K562 (cell line): ENCODE results near the gene VPS13D. TPM values are rescaled to one million over a fixed set of nuclear protein-coding genes. Genes with fewer than 3 reads are reported as not detected.

Experiments used
- ARID1B ChIP-seq: fragments of 450-650 bp; IDR thresholded peaks from 2 replicates; pipeline ENCODE4 v1.6.1; 2016; ENCODE audit warnings: antibody characterized with exemption, mild to moderate bottlenecking, inconsistent platforms
- ATF7 ChIP-seq: fragments of 450-650 bp; IDR thresholded peaks from 2 replicates; pipeline ENCODE4 v1.7.1; 2014; ENCODE audit warnings: mild to moderate bottlenecking, moderate library complexity
- CTBP1 ChIP-seq: fragments of 450-650 bp; IDR thresholded peaks from 2 replicates; pipeline ENCODE4 v1.6.1; 2016; ENCODE audit warnings: borderline replicate concordance
- CXXC5 ChIP-seq: fragments of 250-450 bp; sonication (Bioruptor Pico); IDR thresholded peaks from 2 replicates; pipeline ENCODE4 v1.8.0; 2022; ENCODE audit warnings: inconsistent platforms, mild to moderate bottlenecking, moderate library complexity
- DLX4 ChIP-seq: fragments of 250-450 bp; sonication (Bioruptor Pico); IDR thresholded peaks from 2 replicates; pipeline ENCODE4 v1.6.1; 2021; ENCODE audit warnings: mild to moderate bottlenecking
- E2F1 ChIP-seq: sonication (generic); formaldehyde crosslinking; IDR thresholded peaks from 2 replicates; pipeline ENCODE4 v1.8.1; 2023; ENCODE audit warnings: mild to moderate bottlenecking, missing genetic modification reagents, moderate library complexity
- MAX ChIP-seq: sonication (generic); formaldehyde crosslinking; IDR thresholded peaks from 2 replicates; pipeline ENCODE4 v1.9.0; 2022; ENCODE audit warnings: mild to moderate bottlenecking, missing genetic modification reagents
- MNT ChIP-seq, 2 experiments: fragments of 450-650 bp; conservative IDR thresholded peaks; 2 replicates each; pipeline ENCODE4 v1.6.1; 2017; ENCODE audit warnings: mild to moderate bottlenecking in 2 of 2, moderate library complexity in 2 of 2
- NR2C2 ChIP-seq, 2 experiments: fragments of 200-800 bp in 1 of 2; sonication (Bioruptor generic) in 1 of 2; sonication (generic) in 1 of 2; formaldehyde crosslinking in 1 of 2; IDR thresholded peaks; 2 replicates each; pipeline versions ENCODE4 v1.6.1 to v1.8.0; 2016 to 2022; ENCODE audit warnings: mild to moderate bottlenecking in 1 of 2, missing compliant biosample characterization in 1 of 2, missing genetic modification characterization in 1 of 2, missing genetic modification reagents in 1 of 2
- PBX2 ChIP-seq, 2 experiments: IDR thresholded peaks in 1 of 2; conservative IDR thresholded peaks in 1 of 2; 2 replicates each; pipeline ENCODE4 v1.6.1; 2016; ENCODE audit warnings: low read depth in 2 of 2, mild to moderate bottlenecking in 1 of 2, missing compliant biosample characterization in 1 of 2, missing genetic modification characterization in 1 of 2, moderate library complexity in 1 of 2
- PKNOX1 ChIP-seq: fragments of 450-650 bp; IDR thresholded peaks from 2 replicates; pipeline ENCODE4 v1.6.1; 2016
- PREB ChIP-seq: sonication (generic); formaldehyde crosslinking; IDR thresholded peaks from 2 replicates; pipeline ENCODE4 v1.8.1; 2023; ENCODE audit warnings: mild to moderate bottlenecking, missing genetic modification reagents
- RBM39 ChIP-seq: fragments of 200-400 bp; formaldehyde crosslinking; optimal IDR thresholded peaks from 2 replicates; pipeline ENCODE3; 2018; ENCODE audit warnings: low read depth, low read length
- TCF3 ChIP-seq: sonication (generic); formaldehyde crosslinking; IDR thresholded peaks from 2 replicates; pipeline ENCODE4 v1.4.0; 2020; ENCODE audit warnings: mild to moderate bottlenecking, missing genetic modification reagents
- ZNF217 ChIP-seq: sonication (generic); formaldehyde crosslinking; IDR thresholded peaks from 2 replicates; pipeline ENCODE4 v1.8.0; 2022; ENCODE audit warnings: mild to moderate bottlenecking, missing genetic modification reagents
- ZNF311 ChIP-seq: fragments of 250-450 bp; sonication (Bioruptor Pico); IDR thresholded peaks from 2 replicates; pipeline ENCODE4 v1.4.0; 2020; ENCODE audit warnings: mild to moderate bottlenecking, moderate library complexity
- ZNF778 ChIP-seq: fragments of 450-650 bp; formaldehyde crosslinking; IDR thresholded peaks from 2 replicates; pipeline ENCODE4 v1.4.0; 2020; ENCODE audit warnings: mild to moderate bottlenecking, moderate library complexity
- ZNF780A ChIP-seq: fragments of 250-450 bp; sonication (Bioruptor Pico); IDR thresholded peaks from 2 replicates; pipeline ENCODE4 v1.5.0; 2021; ENCODE audit warnings: mild to moderate bottlenecking
- polyA plus RNA-seq, 8 experiments: library from polyadenylated mRNA; depleted of rRNA in 4 of 8; stranded (reverse) in 5 of 8; unstranded in 3 of 8; fragments of >200 nt; fragmentation: Nextera tagmentation in 2 of 8; fragmentation: Illumina TruSeq in 1 of 8; extraction: Ambion mirVana in 2 of 8; extraction: Trizol in 1 of 8; gene quantifications; 2 replicates each; pipeline versions ENCODE4 v1.2.1 to v1.2.3, GENCODE V29; 2011 to 2014; ENCODE audit warnings: inconsistent platforms in 1 of 8, missing spikeins in 1 of 8
- total RNA-seq, 7 experiments: library from RNA; depleted of rRNA in 6 of 7; stranded (reverse); fragments of >200 nt in 6 of 7; fragmentation: Illumina TruSeq in 2 of 7; extraction: Trizol in 2 of 7; gene quantifications; 2 replicates each; pipeline versions ENCODE4 v1.2.1 to v1.2.3, GENCODE V29; 2011 to 2021; ENCODE audit warnings: low replicate concordance in 1 of 7

VPS13D gene
- total and polyA plus RNA-seq, 9 of the 15 experiments (the other 6 are each of a cell fraction or from before 2014, with no cell fraction given) = 6.1 to 51.5 (median 38.5) TPM

- TF ChIP-seq PBX2 (CRISPR knock-in tag; IDR thresholded peaks at IDR 0.05; ENCODE audit: low read depth) = no peak
- TF ChIP-seq PBX2 (tag; conservative IDR thresholded peaks at IDR 0.05; ENCODE audit: low read depth) = peak; percentile 78
- TF ChIP-seq ZNF217 = no peak
- TF ChIP-seq ZNF778 (CRISPR knock-in tag) = no peak
- TF ChIP-seq CXXC5 (CRISPR knock-in tag) = peak; percentile 59
- no peak; the same call in 1 of the 2 replicates for TF ChIP-seq TCF3
- peak; percentile 29; the same call in 1 of the 2 replicates for TF ChIP-seq CTBP1
- 0 out of 4 replicates have a peak, but pooled peaks of 1 of the 2 experiments have one; percentile 21 for TF ChIP-seq MNT (conservative IDR thresholded peaks at IDR 0.05)
- peak; percentile 35 for TF ChIP-seq ARID1B
- TF ChIP-seq PKNOX1 = peak; percentile 67
- no peak for TF ChIP-seq ZNF780A (CRISPR knock-in tag)
- peak; percentile 72 for TF ChIP-seq ZNF311 (CRISPR knock-in tag)
- TF ChIP-seq RBM39 = no peak
- no peak for TF ChIP-seq E2F1 (CRISPR knock-in tag)
- 0 out of 2 replicates have a peak, but pooled peaks have one; percentile 16 for TF ChIP-seq ATF7
- no peak for TF ChIP-seq NR2C2 (CRISPR knock-in tag; IDR thresholded peaks at IDR 0.05)
- TF ChIP-seq NR2C2 (tag; IDR thresholded peaks at IDR 0.05) = peak; percentile 46
- TF ChIP-seq DLX4 = no peak
- TF ChIP-seq MAX = no peak
- no peak for TF ChIP-seq PREB
Observed at GRCh38 chr1:12472798-12473551, 243.1 kb downstream of the VPS13D start (continued).
